Endothelial cell of umbilical vein (primary cell): ENCODE measurements around the gene SLC15A5. TPM values are rescaled to one million over a fixed set of nuclear protein-coding genes. Genes with fewer than 3 reads are reported as not detected.

Experiments used
- BruUV-seq: library from RNA; stranded (reverse); fragments of 400-500 nt; replicated peaks from 2 replicates; lab custom pipeline; 2021; lab: Mats Ljungman, UMichigan
- CTCF ChIA-PET: fragments of 300-600, 350-600 bp; sonication (Branson Sonifier 250); formaldehyde crosslinking; loops from one replicate; lab custom pipeline; 2021; ENCODE audit warnings: antibody characterized with exemption, inconsistent platforms; lab: Charles Lee
- POLR2A ChIA-PET: fragments of 300-600, 350-600 bp; sonication (Branson Sonifier 250); formaldehyde crosslinking; loops from one replicate; lab custom pipeline; 2021; ENCODE audit warnings: antibody characterized with exemption, inconsistent platforms; lab: Charles Lee
- DNase-seq: peaks from one replicate; pipeline ENCODE4 v3.0.0-alpha.2; 2011; ENCODE audit warnings: low read depth, low spot score
- FAIRE-seq: peaks from 2 replicates; lab custom pipeline; 2011; peaks lifted over from hg19 to GRCh38; lab: Jason Lieb, UNC
- H2AFZ ChIP-seq: 2 replicates; pipeline ENCODE4 v1.6.0; 2012; ENCODE audit warnings: low read depth, low read length, control low read depth, inconsistent platforms
- H3K27ac ChIP-seq: 2 replicates; pipeline ENCODE4 v1.5.1; 2011; ENCODE audit warnings: low read depth, mild to moderate bottlenecking, control low read depth, low read length, moderate library complexity; ENCODE audit not compliant: insufficient read depth
- H3K27me3 ChIP-seq, 2 experiments: 2 replicates each; pipeline versions ENCODE4 v1.6.0 to v1.6.1; 2011; ENCODE audit warnings: low read length in 2 of 2, mixed read lengths in 1 of 2; ENCODE audit not compliant: control insufficient read depth in 2 of 2, insufficient read depth in 2 of 2
- H3K36me3 ChIP-seq, 2 experiments: 2 replicates in 1 of 2; 3 replicates in 1 of 2; pipeline ENCODE4 v1.5.1; 2011; ENCODE audit warnings: low read length in 2 of 2, mild to moderate bottlenecking in 1 of 2, moderate library complexity in 1 of 2; ENCODE audit not compliant: control insufficient read depth in 2 of 2, insufficient read depth in 2 of 2; ENCODE audit errors: extremely low read depth in 1 of 2
- H3K4me1 ChIP-seq: 3 replicates; pipeline ENCODE4 v1.5.1; 2011; ENCODE audit warnings: mild to moderate bottlenecking, low read length; ENCODE audit not compliant: control insufficient read depth, insufficient read depth; ENCODE audit errors: extremely low read depth
- H3K4me2 ChIP-seq: 2 replicates; pipeline ENCODE4 v1.6.1; 2011; ENCODE audit warnings: low read length, control low read depth, mixed read lengths; ENCODE audit not compliant: insufficient read depth
- H3K4me3 ChIP-seq, 3 experiments: fragments of 200-600 bp in 1 of 3; sonication (generic), shearing (Covaris generic) in 1 of 3; replicated peaks in 1 of 3; 2 replicates each; pipeline ENCODE4 v1.5.1; 2011 to 2016; ENCODE audit warnings: control low read depth in 3 of 3, low read length in 3 of 3, mild to moderate bottlenecking in 2 of 3, inconsistent platforms in 1 of 3, low read depth in 1 of 3, moderate library complexity in 1 of 3; ENCODE audit not compliant: insufficient read depth in 1 of 3
- H3K79me2 ChIP-seq: 2 replicates; pipeline ENCODE4 v1.6.0; 2012; ENCODE audit warnings: low read length, inconsistent platforms; ENCODE audit not compliant: control insufficient read depth, insufficient read depth
- H3K9ac ChIP-seq: replicated peaks from 2 replicates; pipeline ENCODE3; 2011; ENCODE audit warnings: low read length, control low read depth; ENCODE audit not compliant: insufficient read depth; ENCODE audit errors: extremely low read depth
- H3K9me1 ChIP-seq: replicated peaks from 3 replicates; pipeline ENCODE4 v1.6.0; 2011; ENCODE audit warnings: mild to moderate bottlenecking, low read length; ENCODE audit not compliant: control insufficient read depth, insufficient read depth; ENCODE audit errors: extremely low read depth
- H3K9me3 ChIP-seq: replicated peaks from 2 replicates; pipeline ENCODE4 v1.5.1; 2012; ENCODE audit warnings: low read length, inconsistent platforms; ENCODE audit not compliant: control insufficient read depth, insufficient read depth
- H4K20me1 ChIP-seq: replicated peaks from 2 replicates; pipeline ENCODE3; 2011; ENCODE audit warnings: mild to moderate bottlenecking, low read length; ENCODE audit not compliant: control insufficient read depth, insufficient read depth; ENCODE audit errors: extremely low read depth
- EZH2 ChIP-seq: IDR thresholded peaks from 2 replicates; pipeline ENCODE4 v1.6.1; 2012; ENCODE audit warnings: borderline replicate concordance, low read depth, mild to moderate bottlenecking, moderate library complexity, low read length, inconsistent platforms; ENCODE audit not compliant: severe bottlenecking
- FOS ChIP-seq: IDR thresholded peaks from 2 replicates; pipeline ENCODE4 v1.6.1; 2011; ENCODE audit warnings: mild to moderate bottlenecking, low read length, moderate library complexity, borderline replicate concordance; ENCODE audit not compliant: insufficient read depth
- GATA2 ChIP-seq: IDR thresholded peaks from 2 replicates; pipeline ENCODE4 v1.7.0; 2011; ENCODE audit warnings: low read depth, mild to moderate bottlenecking, moderate library complexity, mixed read lengths, low read length; ENCODE audit not compliant: insufficient read length, insufficient read depth
- JUN ChIP-seq: IDR thresholded peaks from 2 replicates; pipeline ENCODE4 v1.6.1; 2011; ENCODE audit warnings: borderline replicate concordance, low read depth; ENCODE audit not compliant: insufficient read length, insufficient read depth
- MAX ChIP-seq: IDR thresholded peaks from 2 replicates; pipeline ENCODE4 v1.6.1; 2011; ENCODE audit not compliant: insufficient read depth, insufficient read length
- MYC ChIP-seq: IDR thresholded peaks from one replicate; pipeline ENCODE4 v1.6.1; 2011; ENCODE audit warnings: mild to moderate bottlenecking, low read depth, low read length
- POLR2A ChIP-seq: IDR thresholded peaks from 2 replicates; pipeline ENCODE4 v1.6.1; 2012; ENCODE audit warnings: low read depth, mild to moderate bottlenecking, control low read depth, low read length
- POLR2AphosphoS5 ChIP-seq: IDR thresholded peaks from 2 replicates; pipeline ENCODE4 v1.6.1; 2012; ENCODE audit warnings: low read depth, mild to moderate bottlenecking, control low read depth, low read length, moderate library complexity; ENCODE audit not compliant: insufficient read depth
- dilution Hi-C: fragments of 300-500 bp; cut with MboI; formaldehyde crosslinking; loops from one replicate; pipeline ENCODE4 v1.15.0; 2019; ENCODE audit warnings: low sequenced_read_pairs; ENCODE audit not compliant: extremely low pct_ligation_motif_present
- intact Hi-C: fragments of 100-400 bp; cut with micrococcal nuclease; formaldehyde crosslinking; loops from one replicate; pipeline ENCODE4 v1.10.0; 2022
- polyA plus RNA-seq, 4 experiments: library from polyadenylated mRNA; depleted of rRNA in 3 of 4; stranded (reverse) in 3 of 4; unstranded in 1 of 4; fragments of >200 nt; gene quantifications; 2 replicates each; pipeline versions ENCODE4 v1.2.1 to v1.2.3, GENCODE V29; 2011 to 2012; ENCODE audit warnings: missing spikeins in 1 of 4
- total RNA-seq: library from RNA; stranded (reverse); gene quantifications from 2 replicates; pipeline ENCODE4 v1.2.3, GENCODE V29; 2021
- TF ChIP-seq, protein P1 (sequence below), 2 donors: IDR thresholded peaks; 1 replicate in 1 of 2; 2 replicates in 1 of 2; pipeline ENCODE4 v1.5.1; 2011; ENCODE audit warnings: low read length in 2 of 2, mild to moderate bottlenecking in 2 of 2, moderate library complexity in 2 of 2, control low read depth in 1 of 2, inconsistent platforms in 1 of 2, low read depth in 1 of 2; ENCODE audit not compliant: insufficient read depth in 1 of 2; ENCODE audit errors: extremely low read depth in 1 of 2

Gene SLC15A5
- total and polyA plus RNA-seq, 2 donors (not counting 3 experiments of a cell fraction or from before 2014, with no cell fraction given) = not detected

DNA sequence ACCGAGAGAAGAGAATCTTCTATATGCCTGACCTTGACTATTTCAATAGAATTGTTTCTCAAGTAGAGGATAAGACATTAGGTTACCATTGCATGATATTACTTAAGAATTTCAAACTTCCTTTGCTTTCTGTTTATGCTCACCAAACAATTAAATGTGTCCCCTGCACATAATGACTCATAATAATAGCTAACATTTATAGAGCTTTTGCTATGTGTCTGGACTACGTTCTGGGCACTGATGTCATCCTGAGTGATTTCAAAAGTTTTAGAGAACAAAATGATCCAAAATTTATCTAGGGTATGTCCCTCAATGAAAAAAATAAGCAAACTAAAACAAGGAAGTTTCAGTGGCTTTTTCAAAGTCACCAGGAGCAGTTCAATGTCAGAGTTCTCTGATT lies 38.8 kb downstream of the SLC15A5 start:
- no peak for FAIRE-seq
- H3K36me3 ChIP-seq = no peaks in the 10 kb centered on the region
- POLR2A ChIA-PET = no interaction called here

More for the DNA sequence above, 38.8 kb downstream of the SLC15A5 start:
- Histone ChIP-seq H2AFZ (no peak overlapping the region), H3K9ac (no peak overlapping the region), H3K79me2 (no peaks in the 10 kb centered on the region), H3K27ac (no peak overlapping the region), H3K4me3 (no peak overlapping the region), H3K4me1 (no peaks in the 10 kb centered on the region), H3K27me3 (no peaks in the 10 kb centered on the region), H3K9me3 (no peaks in the 10 kb centered on the region), H3K4me2 (no peak overlapping the region), H4K20me1 (no peaks in the 10 kb centered on the region), H3K9me1 (no peaks in the 10 kb centered on the region)
- CTCF ChIA-PET = no interaction called here
- intact Hi-C loops = no loop called here
- DNase-seq = no peak
- BruUV-seq = no TSS peak
- TF ChIP-seq POLR2A (no peak), POLR2AphosphoS5 (no peak), MAX (no peak), MYC (no peak), EZH2 (no peak), FOS (no peak), GATA2 (no peak), JUN (no peak)
- TF ChIP-seq, protein P1, sequence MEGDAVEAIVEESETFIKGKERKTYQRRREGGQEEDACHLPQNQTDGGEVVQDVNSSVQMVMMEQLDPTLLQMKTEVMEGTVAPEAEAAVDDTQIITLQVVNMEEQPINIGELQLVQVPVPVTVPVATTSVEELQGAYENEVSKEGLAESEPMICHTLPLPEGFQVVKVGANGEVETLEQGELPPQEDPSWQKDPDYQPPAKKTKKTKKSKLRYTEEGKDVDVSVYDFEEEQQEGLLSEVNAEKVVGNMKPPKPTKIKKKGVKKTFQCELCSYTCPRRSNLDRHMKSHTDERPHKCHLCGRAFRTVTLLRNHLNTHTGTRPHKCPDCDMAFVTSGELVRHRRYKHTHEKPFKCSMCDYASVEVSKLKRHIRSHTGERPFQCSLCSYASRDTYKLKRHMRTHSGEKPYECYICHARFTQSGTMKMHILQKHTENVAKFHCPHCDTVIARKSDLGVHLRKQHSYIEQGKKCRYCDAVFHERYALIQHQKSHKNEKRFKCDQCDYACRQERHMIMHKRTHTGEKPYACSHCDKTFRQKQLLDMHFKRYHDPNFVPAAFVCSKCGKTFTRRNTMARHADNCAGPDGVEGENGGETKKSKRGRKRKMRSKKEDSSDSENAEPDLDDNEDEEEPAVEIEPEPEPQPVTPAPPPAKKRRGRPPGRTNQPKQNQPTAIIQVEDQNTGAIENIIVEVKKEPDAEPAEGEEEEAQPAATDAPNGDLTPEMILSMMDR (IDR thresholded peaks at IDR 0.05; ENCODE audit: extremely low read depth in 1 of 2, insufficient read depth in 1 of 2, low read depth in 1 of 2, low read length in 2 of 2) = no peak
- dilution Hi-C loops = no loop called here
